Umbilical cord (tissue), 2 donors: ENCODE results near the gene INHBB. TPM values are rescaled to one million over a fixed set of nuclear protein-coding genes. Genes with fewer than 3 reads are reported as not detected.
"Not testable (repeated sequence)": the region's sequence is repeated elsewhere in the genome, so short reads cannot be mapped to it uniquely, and the experiment has no call there.

Experiments
- DNase-seq: peaks from one replicate; pipeline ENCODE4 v3.0.0-alpha.2; 2015; ENCODE audit warnings: low spot score
- total RNA-seq: library from RNA; depleted of rRNA; stranded (reverse); fragments of >200 nt; gene quantifications from one replicate; pipeline ENCODE4 v1.2.3, GENCODE V29; 2014; ENCODE audit warnings: low replicate concordance; ENCODE audit not compliant: insufficient read depth

The INHBB gene
- total RNA-seq, 1 donor from 2014 or later: 6.3 TPM

DNA sequence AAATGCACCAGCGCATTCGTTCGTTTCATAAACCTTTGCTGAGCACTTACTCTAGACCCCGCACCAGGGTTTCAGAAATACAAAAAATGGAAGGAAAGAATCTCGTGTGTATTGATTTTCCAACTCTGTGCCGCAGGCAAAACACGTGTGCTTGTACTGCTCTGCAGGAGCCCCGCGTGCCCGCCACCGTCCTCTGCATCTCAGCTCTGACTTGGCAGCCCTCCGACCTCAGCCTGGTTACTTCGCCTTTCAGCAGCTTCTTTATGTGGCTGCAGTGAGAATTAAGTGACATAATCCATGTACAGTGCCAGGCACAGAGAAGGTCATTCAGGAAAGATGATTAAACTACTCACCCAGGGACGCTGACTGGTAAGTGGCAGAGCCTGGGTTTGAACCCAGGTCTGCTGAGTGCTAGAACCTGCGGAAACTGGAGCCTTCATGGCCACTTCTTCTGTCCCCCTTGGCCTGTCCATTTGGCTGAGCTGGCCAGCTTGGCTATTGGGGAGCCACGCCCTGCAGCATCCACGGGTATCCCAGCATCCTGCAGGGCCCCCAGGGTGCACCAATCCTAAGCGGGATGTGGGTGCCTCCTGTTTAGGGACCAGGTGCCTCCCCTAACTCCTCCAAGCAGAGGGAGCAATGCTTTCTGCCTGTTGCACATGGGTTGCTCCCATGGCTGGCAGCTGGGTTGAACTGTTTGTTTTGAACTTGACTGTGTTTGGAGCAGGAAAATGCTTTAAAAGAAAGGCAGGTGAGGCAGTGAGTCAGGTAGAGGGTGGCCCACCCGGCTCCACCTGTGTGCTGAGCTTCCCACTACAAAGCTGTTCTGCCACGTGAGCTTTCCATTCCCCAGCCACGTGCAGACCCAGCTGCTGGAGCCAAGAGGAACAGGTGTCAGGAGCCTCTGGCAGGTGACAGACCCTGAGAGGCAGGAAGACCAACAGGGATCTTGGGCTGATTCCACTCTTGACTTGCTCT is 34.3 kb downstream of the INHBB start:
- no peak for DNase-seq

DNA sequence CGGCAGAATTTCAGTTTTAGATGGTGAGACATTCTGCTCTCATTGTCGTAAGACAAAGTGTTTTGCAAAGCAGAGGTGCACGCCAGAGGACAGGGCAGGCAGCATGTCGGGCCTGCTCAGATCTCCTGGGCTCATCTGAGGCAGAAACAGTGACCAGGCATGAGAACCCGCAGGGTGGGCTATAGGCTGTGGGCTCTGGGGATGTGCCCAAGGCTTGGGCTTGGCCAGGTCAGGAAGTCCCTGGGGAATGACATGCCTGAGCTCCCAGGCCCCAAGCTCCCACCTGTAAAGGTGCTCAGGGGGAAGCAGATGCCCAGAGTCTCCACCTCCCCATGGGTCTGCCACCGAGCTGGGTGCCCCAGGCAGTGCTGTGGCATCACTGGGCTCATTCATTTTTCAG is 35.3 kb downstream of the INHBB start:
- no peak for DNase-seq

DNA sequence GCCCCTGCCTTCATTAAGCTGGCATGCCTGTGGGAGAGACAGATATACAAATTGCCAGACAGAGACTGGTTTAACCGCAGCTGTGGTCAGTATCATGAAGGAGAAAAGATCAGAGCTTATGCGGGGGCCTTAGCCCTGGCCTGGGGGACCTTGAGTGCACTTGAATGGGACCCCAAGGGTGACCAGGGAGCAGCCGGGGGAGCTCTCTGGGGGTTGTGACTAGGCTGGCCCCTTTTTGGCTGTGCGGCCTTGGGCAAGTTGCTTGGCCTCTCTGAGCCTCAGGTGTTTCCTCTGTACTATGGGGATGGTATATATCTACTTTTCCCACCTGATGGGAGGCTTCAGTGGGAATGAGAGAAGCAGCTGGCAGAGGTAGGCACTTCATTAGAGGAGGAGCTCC is 35.7 kb downstream of the INHBB start:
- no peak for DNase-seq

DNA sequence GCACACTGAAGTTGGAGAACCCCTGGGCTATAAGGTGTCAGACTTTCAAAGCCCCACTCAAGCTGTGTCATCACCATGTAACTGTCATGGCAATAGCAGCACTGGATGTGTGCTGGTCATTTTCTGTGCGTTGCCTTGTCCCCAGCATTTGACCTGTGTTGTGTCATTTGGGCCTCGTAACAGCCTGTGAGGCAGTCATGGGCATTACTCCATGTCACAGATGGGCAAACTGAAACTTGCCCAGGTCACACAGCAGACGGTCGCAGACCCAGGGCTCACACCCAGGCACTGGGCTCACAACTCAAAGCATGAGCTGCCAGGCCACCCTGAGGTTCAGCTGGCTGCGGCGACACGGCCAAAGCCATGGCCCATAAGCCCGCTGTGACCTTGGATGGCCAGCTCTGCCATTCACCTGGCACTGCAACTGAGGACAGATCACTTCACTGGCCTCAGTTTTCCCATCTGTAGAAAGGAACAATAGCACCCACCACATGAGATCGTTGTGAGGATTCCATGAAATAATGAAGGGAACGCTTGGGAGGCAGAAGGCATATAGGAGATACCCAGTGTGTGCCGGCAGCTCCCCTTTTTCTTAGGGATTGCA is 36.7 kb downstream of the INHBB start:
- DNase-seq: no peak

DNA sequence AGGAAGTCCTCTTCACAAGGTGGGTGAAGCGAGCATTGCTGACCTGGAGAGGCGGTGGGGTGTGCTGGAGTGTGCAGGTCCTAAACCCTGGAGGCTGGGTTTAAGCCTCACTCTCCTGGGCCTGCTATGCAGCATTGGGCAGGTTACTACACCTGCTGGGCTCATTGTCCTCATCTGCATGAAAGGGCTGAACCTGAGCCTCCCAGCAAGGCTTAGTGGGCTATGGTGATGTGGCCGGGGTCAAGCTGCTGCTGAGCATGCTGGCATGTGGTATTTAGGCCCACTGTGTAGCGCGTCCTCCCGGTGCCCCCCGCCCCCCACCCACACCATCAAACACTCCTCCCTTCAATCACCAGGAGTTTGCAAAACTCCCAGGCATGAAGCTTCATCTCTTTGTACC is 37.3 kb downstream of the INHBB start:
- no peak for DNase-seq

DNA sequence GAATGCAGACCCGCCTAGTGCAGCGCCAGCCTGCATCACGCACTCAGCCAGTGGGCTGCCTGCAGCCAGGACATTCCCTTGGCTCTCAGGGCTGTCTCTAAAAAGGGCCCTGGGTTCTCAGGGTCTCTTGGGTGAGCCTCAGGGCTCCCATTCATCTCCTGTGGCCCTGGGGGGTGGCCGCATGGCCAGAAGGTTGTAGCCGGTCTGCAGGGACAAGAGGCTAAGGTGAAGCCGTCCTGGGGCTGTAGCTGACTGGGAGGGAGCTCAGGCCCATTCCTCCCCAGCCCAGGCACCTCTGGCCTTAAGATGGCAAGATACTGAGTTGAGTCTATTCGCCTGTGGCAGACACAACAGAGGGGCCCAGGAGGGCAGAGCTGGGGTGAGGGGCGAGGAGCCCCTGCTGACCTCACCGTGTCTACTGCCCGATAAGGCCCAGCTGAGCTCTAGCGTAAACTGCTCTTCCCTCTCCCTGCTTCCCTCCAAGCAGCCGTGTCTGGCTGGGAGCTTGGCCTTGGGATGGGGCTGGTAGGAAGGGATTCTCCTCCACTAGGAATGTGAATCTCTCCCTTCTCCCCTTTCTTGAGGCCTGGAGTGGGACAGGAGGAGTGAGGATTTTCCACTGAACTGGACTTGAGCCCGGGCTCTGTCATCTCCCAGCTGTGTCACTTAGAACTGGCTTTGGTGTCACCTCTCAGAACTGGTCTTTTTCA is 37.9 kb downstream of the INHBB start:
- DNase-seq: peak; percentile 28

DNA sequence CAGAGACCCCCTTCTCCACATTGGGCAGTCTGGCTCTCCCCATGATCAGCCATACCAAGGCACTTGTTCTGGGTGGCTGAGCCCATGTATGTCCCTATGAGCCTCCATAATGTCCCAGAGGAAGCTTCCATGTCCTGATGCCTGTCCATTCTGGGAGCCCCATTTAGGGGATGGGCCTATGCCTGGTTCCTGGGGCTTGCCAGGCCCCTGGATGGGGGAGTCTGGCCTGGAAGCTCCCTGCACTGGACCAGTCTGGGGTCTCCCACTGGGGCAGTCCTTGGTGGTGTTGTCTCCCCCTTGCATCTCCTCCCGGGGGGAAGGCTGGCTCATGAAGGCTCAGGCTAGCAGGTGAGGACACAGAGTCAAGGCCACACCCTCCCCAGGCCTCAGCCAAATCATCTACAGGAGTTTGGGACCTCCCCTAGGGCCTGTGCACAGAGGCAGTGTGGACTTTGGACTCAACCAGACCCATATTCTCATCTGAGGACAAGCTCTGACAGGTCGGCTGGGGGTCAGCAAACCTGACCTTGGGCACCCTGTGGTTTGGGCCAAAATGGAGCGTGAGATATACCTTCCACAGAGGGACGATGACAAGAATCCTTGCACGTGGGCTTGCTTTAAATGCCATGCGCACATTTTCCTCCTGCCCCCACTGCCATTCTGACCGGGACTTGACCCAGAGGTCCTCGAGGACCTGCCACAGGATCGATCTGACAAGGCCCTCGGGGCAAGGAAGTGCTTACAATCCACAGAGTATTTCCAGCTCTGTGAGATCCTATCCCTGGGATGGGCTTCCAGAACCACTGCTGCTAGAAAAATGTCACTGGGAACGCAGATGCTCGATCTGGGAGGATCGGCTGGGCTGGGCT is 38.8 kb downstream of the INHBB start:
- DNase-seq: no peak

DNA sequence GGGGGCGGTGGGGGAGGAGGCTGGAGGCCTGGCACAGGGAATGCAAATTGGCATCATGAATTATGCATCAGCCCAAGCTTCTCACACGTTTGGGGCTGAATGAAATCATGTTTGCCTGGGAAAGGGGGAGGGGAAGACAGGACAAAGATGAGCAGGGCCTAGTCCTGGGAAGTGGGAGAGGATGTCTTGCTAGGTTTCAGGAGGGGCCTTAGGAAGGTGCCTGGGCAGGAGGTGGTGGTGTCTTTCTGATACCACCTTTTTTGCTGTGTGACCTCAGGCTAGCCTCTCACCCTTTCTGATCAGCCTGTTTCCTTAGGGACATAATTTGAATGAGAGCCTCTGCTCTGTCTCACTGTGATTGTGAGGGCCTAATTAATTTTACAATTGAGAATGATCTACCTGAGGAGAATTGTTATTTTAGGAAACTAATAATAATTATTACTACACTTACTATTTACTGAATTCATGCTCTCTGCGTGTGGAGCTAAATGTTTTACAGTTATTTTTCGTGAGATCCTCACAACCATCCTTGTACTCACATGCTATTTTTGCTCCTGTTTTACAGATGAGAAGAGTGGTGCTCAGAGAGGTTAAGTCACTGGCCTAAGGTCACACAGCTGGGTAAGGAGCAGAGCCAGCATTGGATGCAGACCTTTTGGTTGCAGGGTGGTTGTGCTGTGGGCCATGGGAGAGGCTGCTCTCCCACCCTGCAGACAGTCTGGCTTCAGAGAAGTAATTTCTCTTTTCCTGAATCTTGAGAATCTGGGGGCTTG is 39.6 kb downstream of the INHBB start:
- DNase-seq: no peak

DNA sequence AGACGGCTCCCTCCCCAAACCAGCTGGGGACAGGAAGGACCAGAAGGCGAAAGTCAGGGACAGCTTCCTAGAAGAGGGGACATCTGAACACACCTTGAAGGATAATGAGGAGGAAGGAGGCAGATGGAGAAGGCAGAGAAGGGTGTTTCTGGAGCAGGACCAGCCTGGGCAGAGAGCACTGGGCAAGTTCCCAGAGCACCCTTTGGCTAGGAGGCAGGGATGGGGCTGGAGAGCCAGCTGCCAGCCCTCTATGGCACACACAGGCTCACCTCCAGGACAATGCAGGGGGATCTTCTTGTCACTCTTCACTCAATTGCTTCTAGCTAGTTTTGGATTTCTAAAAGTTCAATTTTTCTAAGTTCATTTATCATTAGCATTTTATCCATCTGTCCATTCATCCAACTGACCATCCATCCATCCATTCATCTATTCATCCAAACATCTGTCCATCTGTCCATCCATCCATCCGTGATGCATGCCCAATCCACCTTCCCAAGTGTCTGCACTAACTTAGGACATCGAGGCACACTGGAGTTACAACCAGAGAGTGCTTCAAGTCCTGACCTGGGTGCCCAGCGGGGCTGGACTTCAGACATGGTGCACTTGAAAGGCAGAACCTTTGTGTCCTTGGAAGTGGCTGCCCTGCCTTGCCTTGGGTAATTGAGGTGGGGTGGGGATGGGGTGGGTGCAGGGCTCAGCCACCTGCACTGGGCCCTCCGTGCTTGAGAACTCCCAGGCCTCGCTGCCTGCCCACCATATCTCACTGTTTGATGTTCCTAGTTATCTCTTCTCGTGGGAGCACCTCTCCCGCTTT is 42.5 kb downstream of the INHBB start:
- DNase-seq: no peak

DNA sequence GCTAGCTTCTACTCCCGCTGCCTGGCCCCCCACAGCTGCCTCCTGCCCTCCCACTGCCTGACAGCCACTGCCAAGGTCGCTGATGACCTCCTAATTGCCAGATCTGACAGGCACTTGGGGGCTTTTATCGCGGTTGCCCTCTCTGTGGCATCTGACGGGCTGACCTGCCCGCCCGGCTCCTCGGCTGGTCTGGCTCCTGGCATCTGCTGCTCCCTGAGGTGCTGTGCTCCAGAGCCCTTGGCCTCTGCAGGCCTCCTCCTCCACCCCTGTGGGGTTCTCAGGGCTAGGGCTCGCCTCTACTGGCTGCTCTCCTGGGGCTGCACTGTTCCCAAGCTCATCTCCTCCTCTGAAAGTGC is 43.1 kb downstream of the INHBB start:
- DNase-seq: no peak

DNA sequence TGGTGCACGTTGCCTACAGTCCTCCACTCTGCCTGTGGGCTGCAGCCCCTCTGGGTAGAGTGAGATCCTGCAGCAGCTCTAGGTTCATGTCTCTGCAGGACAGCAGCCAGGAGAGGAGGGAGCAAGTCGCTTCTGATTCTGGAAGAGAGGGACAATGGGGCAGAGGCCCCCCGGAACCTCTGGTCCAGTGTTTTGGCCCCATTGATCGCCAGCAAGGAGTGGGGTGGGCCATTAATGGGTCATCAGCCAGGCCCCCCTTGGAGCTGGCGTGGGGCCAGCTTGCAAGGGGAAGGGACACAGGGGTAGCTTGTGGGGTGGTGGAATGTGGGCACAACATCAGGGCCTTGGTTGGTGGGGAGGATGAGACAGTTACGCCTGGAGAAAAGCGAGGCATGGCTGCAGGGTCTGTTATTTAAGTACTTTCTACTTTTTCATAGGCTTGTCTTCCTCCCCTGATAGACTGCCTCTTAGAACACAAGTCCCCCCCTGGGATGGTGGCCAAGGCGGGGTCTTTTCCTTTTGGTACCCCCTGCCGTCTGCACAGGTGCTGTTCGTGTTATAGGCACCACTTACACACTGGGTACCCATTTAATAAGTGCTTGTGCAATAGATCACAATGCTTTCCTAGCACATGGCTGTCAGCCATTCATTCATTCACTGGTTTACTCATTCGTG is 44.6 kb downstream of the INHBB start:
- no peak for DNase-seq

DNA sequence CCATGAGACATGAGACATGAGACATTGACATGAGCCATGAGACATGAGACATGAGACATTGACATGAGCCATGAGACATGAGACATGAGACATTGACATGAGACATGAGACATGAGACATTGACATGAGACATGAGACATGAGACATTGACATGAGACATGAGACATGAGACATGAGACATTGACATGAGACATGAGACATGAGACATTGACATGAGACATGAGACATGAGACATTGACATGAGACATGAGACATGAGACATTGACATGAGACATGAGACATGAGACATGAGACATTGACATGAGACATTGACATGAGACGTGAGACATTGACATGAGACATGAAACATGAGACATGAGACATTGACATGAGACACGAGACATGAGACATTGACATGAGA is 45.4 kb downstream of the INHBB start:
- DNase-seq: not testable (repeated sequence)

DNA sequence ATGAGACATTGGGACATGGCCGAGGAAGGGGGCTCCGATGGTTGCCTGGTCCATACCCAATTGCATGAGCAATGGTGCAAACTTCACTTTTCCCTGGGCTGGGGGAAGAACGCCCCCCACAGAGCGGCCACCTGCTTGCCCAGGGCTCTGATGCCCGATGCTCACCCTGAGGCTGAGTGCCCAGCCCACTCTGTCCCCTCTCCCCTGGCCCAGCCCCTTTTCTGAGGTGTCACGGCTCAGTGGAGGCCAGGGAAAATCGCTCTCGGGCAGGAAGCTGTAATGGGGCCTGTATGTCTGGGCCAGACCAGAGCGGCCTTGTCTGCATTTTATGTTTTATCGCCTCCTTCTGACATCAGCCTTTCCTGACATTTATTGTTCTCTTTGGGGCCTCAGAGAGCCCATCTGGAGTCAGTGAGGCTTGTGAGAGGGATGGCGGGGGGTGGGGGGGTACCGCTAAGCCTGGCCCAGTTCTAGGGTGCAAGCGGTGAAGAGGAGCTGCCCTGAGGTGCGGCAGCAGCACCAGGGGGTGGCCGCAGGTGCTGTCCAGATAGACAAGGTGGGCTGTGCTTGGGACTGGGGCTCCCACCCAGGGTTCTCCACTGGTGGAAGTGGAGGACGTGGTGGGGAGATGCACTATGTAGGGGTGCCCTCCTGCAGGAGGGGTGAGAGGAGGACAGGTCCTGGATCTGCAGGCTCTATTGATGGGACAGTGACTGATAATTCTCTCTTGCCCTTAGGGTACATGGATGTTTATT is 46.2 kb downstream of the INHBB start:
- DNase-seq: no peak

DNA sequence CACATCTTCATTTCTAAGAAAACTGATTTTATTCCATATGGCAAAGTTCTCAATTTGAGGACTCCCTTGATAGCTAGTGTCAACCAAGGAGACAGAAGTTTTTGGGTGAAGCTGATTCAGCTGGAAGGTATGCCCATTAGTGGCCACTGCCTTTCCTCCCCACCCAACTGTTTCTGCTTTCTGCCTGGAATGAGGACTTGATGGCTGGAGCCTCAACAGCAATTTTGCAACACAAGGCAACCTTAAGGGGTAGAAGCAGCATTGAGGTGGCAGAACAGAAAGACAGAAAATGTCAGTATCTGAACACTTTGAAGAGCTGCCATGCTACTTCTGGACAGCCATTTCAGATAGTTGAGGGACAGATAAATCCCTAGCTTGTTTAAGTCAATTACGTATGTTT is 47.0 kb downstream of the INHBB start:
- DNase-seq: no peak

DNA sequence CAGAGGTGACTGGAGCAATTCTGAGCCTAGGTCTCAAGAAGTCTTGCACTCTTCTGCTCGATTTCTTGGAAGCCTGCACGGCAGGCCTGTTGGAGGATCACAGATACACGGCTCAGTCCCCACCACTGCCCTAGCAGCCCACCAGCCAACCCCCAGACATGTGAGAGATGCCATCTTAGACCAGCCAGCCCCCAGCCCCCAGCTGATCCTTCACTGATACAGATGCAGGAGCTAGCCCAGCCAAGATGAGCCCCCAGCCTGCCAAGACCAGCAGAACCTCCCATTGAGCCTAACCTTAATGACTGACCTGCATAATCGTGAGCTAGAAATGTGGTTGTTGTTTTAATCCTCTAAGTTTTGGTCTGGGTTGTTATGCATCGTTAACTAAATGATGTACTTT is 47.5 kb downstream of the INHBB start:
- DNase-seq: no peak

DNA sequence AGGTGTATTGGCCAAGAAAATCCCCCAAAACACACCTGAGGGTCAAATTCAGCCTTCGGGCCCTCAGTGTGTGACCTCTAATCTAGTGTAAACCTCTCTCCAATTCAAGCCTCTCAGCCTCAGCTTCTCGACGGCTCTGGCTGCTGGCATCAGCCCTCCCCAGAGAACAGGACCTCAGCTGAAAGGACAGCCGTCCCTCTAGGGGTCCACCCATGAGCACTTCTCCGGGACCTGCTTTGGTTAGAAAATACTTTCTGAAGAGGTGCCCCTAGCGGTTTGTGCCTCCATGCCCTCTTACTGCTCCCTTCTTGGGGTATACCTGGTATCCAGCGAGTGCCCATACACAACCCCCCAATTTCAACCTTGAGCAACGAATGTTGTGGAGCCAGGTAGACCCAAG is 48.8 kb downstream of the INHBB start:
- no peak for DNase-seq

DNA sequence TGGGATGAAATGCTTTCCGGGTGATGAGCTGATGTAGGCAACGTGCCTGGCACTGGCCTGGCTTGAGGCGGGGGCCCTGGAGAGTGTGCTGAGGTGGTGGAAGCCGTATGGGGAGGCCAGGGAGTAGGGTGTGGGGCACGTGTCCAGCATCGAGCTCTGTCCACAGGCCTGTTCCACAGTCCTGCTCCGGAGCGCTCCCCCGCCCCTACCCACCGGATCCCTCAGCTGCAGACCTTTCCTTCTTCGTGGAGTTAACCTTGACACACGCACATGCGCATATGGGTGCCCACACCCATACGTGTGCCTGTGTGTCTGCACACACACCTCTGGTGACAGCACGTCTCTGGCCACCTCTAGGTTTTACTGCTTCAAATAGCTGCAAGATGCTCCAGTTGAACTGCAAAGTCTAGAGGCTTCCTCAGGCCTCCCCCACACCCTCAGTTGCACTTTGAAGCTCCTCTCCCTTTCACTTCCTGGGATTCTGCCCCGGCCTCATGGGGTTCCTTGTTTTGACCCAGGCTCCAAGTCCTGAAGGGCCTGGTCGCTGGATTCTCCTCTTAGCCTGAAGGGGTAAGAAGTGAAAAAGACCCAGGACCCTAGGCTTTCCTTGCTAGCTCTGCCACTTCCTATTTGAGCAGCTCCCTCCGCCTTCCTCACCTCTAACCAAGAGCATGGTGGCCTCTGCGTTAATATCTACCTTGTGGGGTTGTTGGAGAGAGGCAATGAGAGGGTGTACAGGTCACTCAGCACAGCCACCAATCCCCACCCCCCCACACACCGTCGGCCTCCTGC is 49.5 kb downstream of the INHBB start:
- DNase-seq: no peak
